GM04504 (cell line): ENCODE results near the gene TRPV2.
"Not testable (repeated sequence)": the region's sequence is repeated elsewhere in the genome, so short reads cannot be mapped to it uniquely, and the experiment has no call there.

ENCODE experiments used
- DNase-seq: peaks from one replicate; pipeline ENCODE4 v3.0.0-alpha.2; 2012; ENCODE audit warnings: low read depth

Gene TRPV2

GRCh38 chr17:16435925-16436886 lies 20.8 kb downstream of the TRPV2 start:
- DNase-seq: no peak

DNA sequence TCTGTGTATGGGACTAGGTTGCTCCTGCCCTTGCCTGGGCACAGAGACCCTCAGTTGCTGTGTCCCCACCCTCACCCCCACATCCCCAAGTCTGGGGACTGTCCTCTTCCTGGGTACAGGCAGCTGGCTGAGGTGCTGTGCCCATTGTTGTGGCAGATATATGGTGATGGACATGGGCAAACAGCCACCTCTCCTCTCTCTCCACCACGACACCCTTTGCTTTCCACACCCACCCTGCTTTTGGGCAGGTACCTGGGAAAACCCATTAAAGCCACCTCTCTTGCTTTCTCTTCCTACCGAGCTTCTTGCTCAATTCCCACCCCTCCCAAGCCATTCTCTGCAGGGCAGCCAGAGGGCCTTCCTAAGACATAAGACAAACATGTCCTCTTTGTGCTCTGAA lies 21.7 kb downstream of the TRPV2 start:
- no peak for DNase-seq

DNA sequence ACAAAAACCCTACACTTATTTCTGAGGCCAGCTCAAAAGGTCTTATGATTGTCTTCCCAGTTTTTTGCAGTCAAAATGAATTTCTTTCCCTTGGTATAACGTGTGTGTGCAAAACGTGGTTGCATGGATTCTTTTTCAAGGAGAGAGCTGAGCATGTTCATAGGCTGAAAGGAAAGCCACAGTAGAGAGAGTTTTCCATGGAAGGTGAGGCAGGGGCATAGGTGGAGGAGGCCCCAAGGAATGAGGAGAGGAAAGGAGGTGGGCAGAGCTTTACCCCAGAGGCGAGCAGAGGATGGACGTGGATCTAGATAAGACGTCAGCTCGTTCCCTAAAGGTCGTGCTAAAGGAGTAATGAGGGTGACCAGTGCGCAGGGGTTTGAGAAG lies 22.8 kb downstream of the TRPV2 start:
- DNase-seq: no peak

DNA sequence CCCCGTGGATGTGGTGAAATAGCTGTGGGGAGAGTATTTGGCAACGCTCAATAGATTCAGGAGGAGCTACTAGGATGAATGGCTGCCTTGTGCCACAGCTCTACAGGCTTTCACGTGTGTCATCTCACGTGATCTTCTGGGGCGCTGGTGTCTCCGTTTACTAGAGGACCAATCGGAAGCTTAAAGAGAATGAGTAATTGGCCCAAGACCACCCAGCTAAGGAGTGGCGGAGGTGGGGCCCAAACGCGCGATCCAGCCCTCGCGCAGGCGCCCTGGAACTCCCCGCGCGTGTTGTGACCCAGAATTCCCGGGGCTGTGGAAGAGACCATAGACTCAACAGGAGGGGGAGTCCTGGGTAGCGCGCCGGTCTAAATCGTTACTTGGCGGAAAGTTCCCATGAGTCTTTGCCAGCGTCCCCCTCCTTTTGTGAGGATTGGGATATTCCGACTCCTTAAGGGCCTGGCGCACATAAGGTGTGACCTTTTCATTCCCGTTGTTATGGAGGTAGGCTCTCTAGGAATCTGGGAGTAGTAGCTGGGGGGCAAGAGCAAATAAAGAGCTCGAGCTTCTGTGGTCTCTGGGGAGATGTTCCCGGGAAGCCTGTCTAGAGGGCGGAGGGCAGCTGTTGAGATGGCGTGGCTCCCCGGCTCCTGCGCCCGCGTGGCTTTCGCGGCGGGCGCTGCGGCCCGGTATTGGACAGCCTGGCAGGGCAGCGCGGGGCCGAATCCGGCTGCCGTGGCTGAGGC lies 23.4 kb downstream of the TRPV2 start:
- peak; percentile 99 for DNase-seq

DNA sequence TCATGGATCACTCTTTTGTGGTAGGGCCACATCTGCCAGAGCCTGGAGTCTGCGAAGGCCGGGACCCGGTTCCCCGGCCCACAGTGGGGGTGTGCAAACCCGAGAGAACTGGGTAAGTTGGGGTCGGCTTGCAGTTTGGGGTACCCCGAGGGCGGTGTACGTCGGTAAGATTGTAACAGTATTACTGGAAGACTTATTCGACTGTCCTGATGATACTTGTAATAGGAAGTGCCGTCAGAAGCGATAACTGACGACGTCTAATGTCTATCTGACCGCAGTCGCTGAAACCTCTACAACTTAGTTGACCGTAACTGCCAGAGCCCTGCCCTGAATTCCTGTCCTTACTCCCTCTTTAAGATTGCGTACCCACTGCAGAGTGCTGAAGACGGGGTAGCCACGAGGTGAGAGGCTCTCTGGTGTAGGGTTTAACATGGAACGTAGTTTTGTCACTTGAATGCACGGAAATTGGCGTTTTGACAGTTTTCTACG lies 24.0 kb downstream of the TRPV2 start:
- DNase-seq: no peak

- DNase-seq: no peak
Measured at GRCh38 chr17:16439811-16440351, 24.5 kb downstream of the TRPV2 start.

DNA sequence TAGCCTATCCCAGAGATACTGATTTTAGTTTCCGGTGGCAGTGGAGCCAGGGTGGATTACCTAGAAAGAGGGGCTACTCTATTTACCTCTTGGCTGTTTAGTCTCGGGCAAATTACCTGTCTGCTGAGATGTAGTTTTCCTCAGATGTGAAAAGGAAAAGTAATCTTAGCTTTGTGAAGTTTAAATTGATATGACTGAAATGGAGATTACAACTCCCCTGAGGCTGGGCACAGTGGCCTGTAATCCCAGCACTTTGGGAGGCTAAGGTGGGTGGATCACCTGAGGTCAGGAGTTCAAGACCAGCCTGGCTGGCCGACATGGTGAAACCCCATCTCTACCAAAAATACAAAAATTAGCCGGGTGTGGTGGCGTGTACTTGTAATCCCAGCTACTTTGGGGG lies 25.0 kb downstream of the TRPV2 start:
- DNase-seq: not testable (repeated sequence)

- no peak for DNase-seq
Measured at GRCh38 chr17:16440901-16441629, 25.7 kb downstream of the TRPV2 start.

DNA sequence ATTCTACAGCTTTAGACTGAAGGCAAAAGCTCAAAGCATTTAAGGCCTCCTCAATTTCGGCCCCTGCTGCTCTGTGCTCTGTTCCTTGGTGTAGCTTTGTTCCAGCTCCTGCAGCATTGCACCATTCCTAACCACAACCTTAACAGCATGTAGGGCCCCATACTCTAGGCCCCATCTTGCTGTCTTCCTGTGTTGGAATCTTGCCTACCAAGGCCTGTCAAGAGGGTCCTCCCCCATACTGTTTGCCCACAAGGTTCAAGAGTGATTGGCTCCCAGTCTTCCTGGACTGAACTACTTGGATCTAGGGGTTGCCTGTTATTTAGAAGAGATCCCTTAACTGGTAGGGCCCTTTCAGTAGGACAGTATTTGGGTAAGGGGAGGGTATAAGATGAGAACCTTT lies 26.8 kb downstream of the TRPV2 start:
- DNase-seq: no peak

DNA sequence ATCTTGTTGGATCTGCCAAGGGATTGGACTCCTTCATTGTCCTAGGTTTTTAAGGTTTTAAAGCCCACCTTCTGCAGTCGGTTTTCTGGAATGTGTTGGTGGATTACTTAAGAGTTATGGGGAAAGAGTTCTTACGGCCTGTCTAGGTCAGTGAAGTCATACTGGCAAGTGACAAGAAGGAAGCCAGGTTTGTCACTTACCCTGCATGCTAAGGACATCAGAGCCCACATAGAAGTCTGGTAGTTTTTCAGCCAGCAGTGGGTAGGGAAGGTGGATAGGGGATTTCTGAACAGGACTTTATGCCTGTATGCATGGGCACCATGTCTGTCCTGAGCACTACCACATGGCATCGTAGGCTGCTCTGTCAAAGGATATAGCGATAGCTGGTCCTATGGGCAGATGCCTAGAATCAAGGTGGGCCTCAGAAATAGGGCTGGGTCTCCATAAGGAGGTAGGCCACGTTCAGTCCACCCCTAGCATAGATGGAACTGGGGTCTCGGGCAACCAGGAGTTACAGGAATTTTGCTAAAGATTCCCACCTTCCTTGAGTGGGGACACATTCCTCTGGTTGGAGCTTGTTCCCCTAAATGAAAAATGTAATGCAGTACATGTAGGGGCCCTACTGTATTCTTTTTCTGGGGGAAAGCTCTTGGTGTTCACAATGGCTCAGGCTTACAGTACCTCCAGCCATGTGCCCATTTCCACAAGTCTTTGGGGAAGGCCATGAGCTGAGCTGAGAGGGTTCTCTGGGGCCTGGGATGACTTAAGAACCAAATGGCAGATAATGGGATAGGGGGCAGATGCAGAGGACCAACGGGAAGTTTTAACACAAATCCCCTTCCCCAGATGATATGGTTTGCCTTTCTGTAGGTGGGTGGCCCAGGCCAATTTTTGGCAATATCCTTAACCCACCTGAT lies 27.5 kb downstream of the TRPV2 start:
- no peak for DNase-seq

DNA sequence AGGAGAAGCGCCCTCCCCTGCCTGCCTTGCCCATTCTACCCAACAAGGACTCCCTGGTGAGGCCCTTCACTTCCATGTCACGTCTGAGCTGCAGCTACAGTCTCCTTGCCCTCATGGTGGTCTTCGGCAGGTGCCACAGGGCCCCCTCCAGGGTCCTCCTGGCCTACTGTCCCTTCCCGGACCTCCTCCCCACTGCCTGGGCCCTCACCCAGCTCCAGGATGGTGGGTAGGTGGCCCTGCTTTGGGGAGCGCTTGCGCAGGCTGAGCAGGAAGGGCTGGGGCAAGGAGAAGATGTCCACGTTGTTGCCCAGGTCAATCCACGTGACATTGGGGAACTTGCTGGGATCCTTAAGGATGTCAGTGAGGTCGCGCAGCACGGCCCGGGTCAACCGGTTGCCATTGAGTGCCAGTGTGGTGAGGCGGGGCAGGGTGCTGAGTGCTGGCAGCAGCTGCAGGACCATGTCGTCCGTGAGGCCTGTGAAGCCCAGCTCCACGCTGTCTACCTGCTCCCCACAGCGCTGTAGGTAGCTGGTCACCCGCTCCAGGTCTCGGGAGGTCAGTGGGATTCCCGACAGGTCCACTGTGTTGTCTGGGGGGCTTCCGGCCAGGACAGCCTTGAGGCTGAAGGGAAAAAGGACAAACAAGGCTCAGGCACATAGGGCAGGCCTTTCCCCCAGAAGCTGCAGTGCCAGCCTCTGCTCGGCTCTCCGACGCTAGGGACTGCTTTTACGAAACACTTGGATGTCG lies 28.3 kb downstream of the TRPV2 start:
- no peak for DNase-seq

DNA sequence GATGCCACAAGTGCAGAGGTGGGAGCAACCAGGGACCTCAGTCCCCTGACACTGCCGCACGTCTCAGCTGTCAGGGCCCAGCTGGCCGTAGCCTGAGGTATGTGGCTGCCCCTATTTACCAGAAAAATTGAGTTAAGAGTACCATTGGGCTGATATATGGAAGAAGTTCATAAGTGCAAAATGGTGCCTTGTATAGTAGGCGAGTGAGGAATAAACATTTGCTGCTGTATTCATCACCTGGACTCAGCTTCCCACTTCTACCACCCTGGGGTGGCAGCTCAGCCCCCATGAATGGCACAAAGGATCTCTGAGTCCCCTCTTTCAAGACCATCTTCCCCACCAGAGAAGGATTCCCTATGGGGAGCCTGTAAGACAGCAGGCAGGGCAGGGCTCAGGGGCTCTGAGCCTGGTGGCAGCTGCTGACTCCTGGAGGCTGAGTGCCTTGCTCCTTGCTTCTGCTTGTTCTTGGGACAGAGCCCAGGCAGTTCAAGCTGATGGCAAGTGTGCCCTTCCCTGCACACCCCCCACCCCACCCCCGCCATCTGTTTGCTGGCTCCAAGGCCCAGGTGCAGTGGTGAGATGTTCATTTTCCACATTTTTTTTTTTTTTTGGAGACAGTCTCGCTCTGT lies 29.0 kb downstream of the TRPV2 start:
- no peak for DNase-seq

- DNase-seq: no peak
Measured at GRCh38 chr17:16446338-16446983, 31.1 kb downstream of the TRPV2 start.

- no peak for DNase-seq
Measured at GRCh38 chr17:16447676-16448075, 32.3 kb downstream of the TRPV2 start.

GRCh38 chr17:16448490-16448889 lies 33.1 kb downstream of the TRPV2 start:
- DNase-seq: no peak

DNA sequence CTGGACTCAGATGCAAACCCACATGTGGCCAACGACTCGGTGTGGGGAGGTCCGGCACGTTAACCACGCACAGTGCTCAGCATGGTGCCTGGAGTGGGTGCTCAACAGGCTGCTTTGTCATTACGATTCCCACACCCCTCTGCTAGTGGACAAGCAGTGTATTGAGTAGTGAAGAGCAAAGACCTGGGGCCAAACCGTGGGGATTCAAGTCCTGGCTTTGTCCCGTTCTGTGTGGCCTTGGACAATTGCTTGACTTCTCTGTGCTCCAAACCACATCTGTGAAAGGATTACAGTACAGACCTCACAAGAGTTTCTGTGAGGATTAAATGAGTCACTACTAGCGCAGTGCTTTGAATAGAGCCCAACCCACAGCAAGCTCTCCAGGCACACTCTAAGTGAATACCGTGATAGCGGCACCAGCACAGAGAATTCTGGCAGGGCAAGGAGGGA lies 33.8 kb downstream of the TRPV2 start:
- DNase-seq: no peak

DNA sequence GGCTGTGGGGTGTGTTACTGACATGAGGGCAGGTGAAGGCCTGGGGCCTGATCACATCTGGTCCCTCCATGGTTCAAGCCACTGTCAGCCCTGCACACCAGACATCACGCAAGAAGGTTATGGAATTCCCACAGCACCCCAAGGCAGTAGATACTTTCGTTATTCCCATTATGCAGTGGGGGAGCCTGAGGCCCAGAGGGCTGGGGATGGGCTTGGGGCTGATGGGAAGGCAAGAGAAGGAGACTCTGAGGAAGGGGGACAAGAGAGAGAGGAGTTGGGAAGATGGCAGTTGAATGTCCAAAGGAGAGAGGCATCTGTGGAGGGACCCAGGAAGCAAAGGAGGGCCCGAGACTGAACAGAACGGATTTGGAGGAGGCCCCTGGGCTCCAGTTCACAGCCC lies 34.7 kb downstream of the TRPV2 start:
- no peak for DNase-seq

DNA sequence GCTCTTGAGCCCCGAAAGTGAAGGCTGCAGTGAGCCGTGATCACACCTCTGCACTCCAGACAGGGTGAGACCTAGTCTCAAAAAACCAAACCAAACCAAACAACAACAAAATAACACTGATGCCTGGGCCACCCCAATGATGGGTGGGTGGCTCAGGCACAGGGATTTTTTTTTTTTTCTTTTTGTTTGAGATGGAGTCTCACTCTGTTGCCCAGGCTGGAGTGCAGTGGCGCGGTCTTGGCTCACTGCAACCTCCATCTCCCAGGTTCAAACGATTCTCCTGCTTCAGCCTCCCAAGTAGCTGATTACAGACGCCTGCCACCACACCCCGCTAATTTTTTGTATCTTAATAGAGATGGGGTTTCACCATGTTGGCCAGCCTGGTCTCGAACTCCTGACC lies 36.9 kb downstream of the TRPV2 start:
- not testable (repeated sequence) for DNase-seq

- no peak for DNase-seq
Measured at GRCh38 chr17:16453493-16453851, 38.1 kb downstream of the TRPV2 start.
